ENCODE measurements around the gene SRGAP1.

- TF ChIP-seq, protein P1, sequence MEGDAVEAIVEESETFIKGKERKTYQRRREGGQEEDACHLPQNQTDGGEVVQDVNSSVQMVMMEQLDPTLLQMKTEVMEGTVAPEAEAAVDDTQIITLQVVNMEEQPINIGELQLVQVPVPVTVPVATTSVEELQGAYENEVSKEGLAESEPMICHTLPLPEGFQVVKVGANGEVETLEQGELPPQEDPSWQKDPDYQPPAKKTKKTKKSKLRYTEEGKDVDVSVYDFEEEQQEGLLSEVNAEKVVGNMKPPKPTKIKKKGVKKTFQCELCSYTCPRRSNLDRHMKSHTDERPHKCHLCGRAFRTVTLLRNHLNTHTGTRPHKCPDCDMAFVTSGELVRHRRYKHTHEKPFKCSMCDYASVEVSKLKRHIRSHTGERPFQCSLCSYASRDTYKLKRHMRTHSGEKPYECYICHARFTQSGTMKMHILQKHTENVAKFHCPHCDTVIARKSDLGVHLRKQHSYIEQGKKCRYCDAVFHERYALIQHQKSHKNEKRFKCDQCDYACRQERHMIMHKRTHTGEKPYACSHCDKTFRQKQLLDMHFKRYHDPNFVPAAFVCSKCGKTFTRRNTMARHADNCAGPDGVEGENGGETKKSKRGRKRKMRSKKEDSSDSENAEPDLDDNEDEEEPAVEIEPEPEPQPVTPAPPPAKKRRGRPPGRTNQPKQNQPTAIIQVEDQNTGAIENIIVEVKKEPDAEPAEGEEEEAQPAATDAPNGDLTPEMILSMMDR (IDR thresholded peaks at IDR 0.05) = no peak
- no peak for TF ChIP-seq EZH2 (IDR thresholded peaks at IDR 0.05)
- no peak for TF ChIP-seq EZH2phosphoT487 (IDR thresholded peaks at IDR 0.05)
Measured at GRCh38 chr12:63795032-63795687, 49.3 kb upstream of the SRGAP1 start.
